NCI-H2196 treated with DMSO at 0.1 percent for 48 hours (cell line): ENCODE results near the gene CAMK2A.
"Not testable (repeated sequence)": the region's sequence is repeated elsewhere in the genome, so short reads cannot be mapped to it uniquely, and the experiment has no call there.

Source experiments
- DNase-seq: peaks from one replicate; lab custom pipeline; 2025; ENCODE audit not compliant: unreplicated experiment; lab: John Stamatoyannopoulos, UW

The CAMK2A gene

GRCh38 chr5:150255659-150256409 is 33.7 kb downstream of the CAMK2A start:
- DNase-seq: no peak

GRCh38 chr5:150254774-150255173 is 34.8 kb downstream of the CAMK2A start:
- DNase-seq: no peak

GRCh38 chr5:150254363-150254762 is 35.2 kb downstream of the CAMK2A start:
- no peak for DNase-seq

- no peak for DNase-seq
Measured at GRCh38 chr5:150253416-150254208, 36.0 kb downstream of the CAMK2A start.

DNA sequence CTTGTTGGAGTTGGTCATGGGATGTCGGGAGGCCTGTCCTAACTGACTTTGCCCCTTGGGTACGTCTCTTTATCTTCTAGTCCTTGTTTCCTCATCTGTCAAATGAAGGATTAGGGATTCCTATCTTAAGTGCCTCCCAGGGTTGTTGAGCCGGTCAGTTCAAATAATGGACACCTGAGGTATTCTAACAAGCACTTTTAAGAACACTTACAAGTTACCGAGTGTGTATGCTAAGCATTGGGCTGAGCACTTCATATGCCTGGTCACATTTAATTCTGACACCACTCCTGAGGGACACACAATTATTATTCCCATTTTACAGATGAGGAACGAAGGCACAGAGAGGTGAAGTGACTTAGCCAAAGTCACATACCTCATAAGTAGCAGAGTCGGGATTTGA is 37.1 kb downstream of the CAMK2A start:
- DNase-seq: no peak

DNA sequence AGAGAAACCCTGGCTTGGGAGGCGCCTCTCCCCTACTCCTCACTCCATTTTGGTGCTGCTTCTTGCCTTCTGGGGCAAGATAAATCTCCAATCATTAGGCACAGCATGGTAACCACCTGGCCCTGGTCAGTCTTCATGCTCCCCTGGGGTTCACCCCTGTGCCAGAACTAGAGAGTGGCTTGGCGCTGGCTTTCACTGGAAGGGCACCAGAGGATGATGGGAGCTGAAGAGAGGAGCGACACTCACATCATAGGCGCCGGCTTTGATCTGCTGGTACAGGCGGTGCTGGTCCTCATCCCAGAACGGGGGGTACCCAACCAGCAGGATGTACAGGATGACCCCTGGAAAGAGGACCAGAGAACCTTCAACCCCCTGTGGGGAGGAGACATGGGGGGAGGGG is 38.1 kb downstream of the CAMK2A start:
- DNase-seq: no peak

- DNase-seq: no peak
Measured at GRCh38 chr5:150249744-150250143, 39.8 kb downstream of the CAMK2A start.

DNA sequence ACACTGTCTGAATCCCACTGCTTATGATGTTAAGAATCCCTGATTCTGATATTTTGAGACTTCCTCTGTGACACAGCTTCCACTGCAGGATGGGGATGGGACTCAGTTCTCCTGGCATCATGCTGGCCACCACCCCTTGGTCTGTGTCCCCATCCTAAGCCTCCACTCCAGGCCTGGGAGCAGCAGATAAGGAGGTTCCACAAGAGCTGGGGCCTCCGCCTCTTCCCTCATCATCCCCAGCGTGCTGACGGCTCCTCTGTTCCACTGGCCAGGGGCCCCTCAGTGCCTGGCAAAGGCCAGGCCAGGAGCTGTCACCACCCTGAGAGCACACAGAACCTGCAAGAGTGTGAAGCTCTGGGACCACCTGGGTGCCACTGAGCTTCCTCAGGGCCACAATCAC is 40.6 kb downstream of the CAMK2A start:
- no peak for DNase-seq

DNA sequence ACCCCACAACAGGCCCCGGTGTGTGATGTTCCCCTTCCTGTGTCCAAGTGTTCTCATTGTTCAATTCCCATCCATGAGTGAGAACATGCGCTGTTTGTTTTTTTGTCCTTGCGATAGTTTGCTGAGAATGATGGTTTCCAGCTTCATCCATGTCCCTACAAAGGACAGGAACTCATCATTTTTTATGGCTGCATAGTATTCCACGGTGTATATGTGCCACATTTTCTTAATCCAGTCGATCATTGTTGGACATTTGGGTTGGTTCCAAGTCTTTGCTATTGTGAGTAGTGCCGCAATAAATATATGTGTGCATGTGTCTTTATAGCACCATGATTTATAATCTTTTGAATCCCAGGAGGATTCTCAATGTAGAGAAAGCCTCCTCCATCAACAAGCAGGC is 41.1 kb downstream of the CAMK2A start:
- not testable (repeated sequence) for DNase-seq

DNA sequence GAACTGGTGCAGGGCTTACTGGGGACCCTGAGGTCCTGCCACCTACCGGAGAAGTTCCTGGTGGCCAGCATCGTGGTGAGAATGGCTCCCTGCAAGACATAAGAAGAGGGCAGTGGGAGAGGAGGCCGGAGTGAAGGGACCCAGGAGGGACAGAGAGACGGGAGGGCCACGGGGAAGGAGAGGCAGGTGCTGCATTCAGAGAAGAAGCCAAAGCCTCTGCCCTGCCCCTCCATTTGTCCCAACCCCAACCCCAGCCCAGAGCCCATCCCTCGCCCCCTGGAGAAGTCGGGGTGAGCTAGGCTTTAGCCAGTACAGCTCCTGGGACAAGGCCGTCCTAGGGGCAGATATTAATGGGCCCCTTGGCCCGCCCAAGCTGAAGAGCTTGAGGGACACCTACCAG is 41.8 kb downstream of the CAMK2A start:
- no peak for DNase-seq

DNA sequence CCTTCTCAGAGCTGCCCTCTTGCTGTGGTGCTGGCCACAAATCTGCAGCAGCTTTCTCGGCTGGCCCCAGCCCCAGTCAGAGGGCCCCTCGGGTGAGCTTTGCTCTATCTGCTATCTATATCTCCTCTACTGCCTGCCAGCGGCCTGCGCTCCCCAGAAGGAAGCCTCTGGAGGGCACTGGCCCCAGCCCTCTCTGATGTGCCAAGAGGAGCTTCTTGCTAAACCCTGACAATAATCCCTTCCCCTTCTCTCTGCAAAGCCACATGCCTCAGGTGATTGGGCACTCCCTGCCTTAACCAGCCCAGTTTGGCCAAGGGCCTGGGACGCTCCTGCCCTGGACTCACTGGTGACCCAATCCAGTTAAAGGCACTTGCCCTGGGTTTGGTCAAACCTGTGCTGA is 42.7 kb downstream of the CAMK2A start:
- no peak for DNase-seq

GRCh38 chr5:150246429-150246828 is 43.1 kb downstream of the CAMK2A start:
- DNase-seq: no peak

GRCh38 chr5:150245808-150246207 is 43.8 kb downstream of the CAMK2A start:
- no peak for DNase-seq

GRCh38 chr5:150245111-150245789 is 44.3 kb downstream of the CAMK2A start:
- no peak for DNase-seq

DNA sequence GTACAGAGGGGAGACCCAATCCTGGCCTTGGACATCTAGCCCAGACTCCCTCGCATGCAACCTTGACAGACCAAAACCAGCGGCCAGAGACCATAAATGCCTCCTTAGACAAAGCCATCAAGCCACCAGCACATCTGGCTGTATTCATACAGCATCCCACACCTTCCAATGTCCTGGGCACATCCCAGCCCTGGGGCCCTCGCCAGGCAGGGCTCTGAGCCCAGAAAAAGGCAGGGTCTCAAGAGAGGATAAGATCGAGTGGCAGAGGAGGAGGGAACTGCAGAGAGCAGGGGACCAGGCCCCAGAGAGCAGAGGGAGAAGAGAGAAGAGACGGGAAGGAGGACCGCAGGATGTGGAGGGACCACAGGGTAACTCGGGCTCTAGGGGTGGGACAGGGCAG is 45.4 kb downstream of the CAMK2A start:
- no peak for DNase-seq

DNA sequence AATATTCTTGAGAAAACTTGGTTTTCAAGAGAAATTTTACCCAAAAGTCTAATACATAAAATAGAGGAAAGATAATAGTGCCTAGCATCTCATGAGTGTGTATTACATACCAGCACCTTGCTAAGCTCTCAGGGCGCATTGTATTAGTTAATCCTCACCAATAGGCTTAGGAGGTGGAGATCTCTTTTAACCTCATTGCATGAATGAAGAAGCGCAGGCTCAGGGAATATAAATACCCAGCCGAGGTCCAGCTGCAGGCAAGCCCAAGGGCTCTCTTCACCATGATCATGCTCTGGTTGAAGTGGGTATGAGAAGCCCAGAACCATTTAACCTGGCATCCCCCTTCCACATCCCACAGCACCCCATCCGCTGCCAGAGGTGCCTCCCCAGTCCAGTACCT is 46.0 kb downstream of the CAMK2A start:
- DNase-seq: no peak

GRCh38 chr5:150242251-150242894 is 47.2 kb downstream of the CAMK2A start:
- DNase-seq: no peak

GRCh38 chr5:150241298-150242160 is 48.0 kb downstream of the CAMK2A start:
- no peak for DNase-seq

- DNase-seq: no peak
Measured at GRCh38 chr5:150239794-150240122, 49.8 kb downstream of the CAMK2A start.

GRCh38 chr5:150239099-150239793 is 50.3 kb downstream of the CAMK2A start:
- no peak for DNase-seq
